Adrenal gland (tissue), 5 donors: ENCODE data around the gene SLC5A5.

Experiments
- CTCF ChIP-seq, 6 experiments: fragments of 450-650 bp in 4 of 6; fragments of 200-600 bp in 2 of 6; sonication (generic) in 1 of 6; IDR thresholded peaks; 1 replicate in 5 of 6; 2 replicates in 1 of 6; pipeline versions ENCODE4 v1.5.1 to v1.8.0; 2016 to 2021; ENCODE audit warnings: antibody characterized with exemption in 6 of 6, mild to moderate bottlenecking in 2 of 6, moderate library complexity in 1 of 6
- POLR2A ChIP-seq, 2 donors: fragments of 450-650 bp; IDR thresholded peaks; one replicate each; pipeline ENCODE4 v1.6.1; 2017; ENCODE audit warnings: antibody characterized with exemption in 2 of 2, mild to moderate bottlenecking in 2 of 2, moderate library complexity in 1 of 2
- donor health status: DM: no; HTN: no; CAD: no.

- no peak for TF ChIP-seq POLR2A (IDR thresholded peaks at IDR 0.05)
- TF ChIP-seq CTCF (IDR thresholded peaks at IDR 0.05) = no peak
Measured at GRCh38 chr19:17920527-17920926, 48.8 kb downstream of the SLC5A5 start.
